NOMO-1 treated with dmso at 0.1 percent for 144 hours (cell line): ENCODE data around the gene ZNF768.

Experiments used
- DNase-seq: peaks from one replicate; lab custom pipeline; 2025; ENCODE audit not compliant: unreplicated experiment; lab: John Stamatoyannopoulos, UW

ZNF768 gene

GRCh38 chr16:30526137-30526822, at the start of gene ZNF768:
ZNF768 (minus strand) TSS chr16:30526566; CDS start chr16:30526413, 153 bp downstream.
- peak; percentile 44 for DNase-seq

- DNase-seq: no peak
Measured at GRCh38 chr16:30574678-30575077, 48.3 kb upstream of the ZNF768 start.

- peak; percentile 96 for DNase-seq
Measured at GRCh38 chr16:30571445-30572322, 45.3 kb upstream of the ZNF768 start, which contains the start of gene ZNF688. ZNF688 (minus strand) TSS chr16:30571714; CDS start chr16:30571629, 85 bp downstream.

DNA sequence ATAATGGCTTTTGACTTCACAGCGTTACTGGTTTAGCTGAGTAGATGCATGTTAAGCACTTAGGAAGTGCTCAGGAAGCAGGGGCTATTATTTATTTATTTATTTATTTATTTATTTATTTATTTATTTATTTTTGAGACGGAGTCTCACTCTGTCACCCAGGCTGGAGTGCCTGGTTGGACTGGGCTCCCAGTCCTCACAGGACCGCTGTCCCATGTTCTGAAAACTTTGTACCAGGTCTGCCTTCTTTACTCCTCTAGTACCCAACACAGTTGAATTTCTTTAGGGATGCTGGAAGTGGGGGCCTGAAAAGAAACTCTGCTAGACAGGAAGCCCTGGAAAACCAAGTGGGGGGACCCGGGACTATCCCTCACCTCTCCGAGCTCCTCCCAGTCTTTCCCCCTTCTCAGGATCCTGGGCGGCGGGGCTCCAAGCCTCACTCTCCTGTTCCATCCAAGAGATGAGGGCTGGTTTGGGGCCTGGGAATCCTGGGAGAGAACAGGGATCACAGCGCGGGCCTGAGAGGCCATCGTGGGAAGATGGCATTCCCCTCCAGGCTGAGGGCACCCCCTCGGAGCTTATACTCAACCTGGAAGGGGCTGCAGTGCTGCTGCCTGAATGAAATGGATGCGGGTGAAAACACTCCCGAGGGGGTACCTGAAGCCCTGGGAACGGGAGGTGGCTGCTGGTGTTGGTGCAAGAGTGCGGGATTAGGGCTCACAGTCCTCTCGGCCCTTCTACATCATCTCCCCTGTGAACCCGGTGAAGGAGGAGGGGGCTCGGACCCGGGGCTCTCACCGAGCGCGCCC, 44.5 kb upstream of the ZNF768 start:
- DNase-seq: no peak

GRCh38 chr16:30569746-30570635, 43.6 kb upstream of the ZNF768 start:
- no peak for DNase-seq

GRCh38 chr16:30569281-30569680, 42.9 kb upstream of the ZNF768 start:
- no peak for DNase-seq

DNA sequence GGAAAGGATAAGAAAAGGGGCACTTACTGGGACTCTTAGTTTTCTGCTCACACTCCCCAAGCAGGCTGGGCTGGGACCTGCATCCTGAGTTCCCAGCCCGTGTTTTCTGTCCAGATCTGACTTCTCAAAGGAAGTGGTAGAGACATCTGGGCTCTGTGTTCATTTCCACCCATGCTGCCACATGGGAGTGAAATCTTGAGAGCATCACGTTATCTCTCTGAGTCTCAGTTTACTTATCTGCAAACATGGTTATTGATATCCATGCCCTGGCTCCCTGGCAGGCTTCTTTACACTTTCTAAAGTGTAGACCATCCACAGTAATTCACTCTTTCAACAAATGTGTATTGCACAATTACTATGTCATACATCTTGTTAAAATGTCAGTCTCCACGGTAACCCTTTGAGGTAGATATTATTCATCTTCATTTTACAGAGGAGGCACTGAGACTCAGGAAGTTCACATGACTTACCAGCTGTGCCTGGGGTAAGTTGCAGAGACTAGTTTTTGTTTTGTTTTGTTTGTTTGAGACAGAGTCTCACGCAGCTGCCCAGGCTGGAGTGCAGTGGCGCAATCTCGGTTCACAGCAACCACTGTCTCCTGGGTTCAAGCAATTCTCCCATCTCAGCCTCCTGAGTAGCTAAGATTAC, 41.7 kb upstream of the ZNF768 start:
- DNase-seq: peak; percentile 85

- DNase-seq: no peak
Measured at GRCh38 chr16:30567160-30567990, 41.0 kb upstream of the ZNF768 start.

GRCh38 chr16:30566531-30566930, 40.2 kb upstream of the ZNF768 start:
- no peak for DNase-seq

DNA sequence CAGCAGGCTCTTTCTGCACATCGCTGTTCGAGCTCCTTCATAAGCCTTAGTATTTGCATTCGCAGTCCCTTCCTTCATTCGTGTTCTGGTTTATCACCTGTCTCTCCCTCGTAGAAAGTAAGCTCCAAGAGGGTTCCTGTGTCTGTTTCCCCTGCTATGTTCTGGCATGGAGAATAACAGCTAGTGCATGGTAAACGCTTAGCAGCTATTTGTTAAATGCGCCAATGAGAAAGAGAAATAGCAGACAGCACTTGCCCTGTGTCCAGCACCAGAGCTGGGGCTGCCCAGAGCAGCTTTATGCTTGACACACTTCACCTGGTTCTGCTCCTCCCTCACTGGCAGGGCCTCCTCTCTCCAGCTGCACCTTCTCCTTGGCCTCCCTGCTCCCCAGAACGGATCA, 39.6 kb upstream of the ZNF768 start:
- DNase-seq: no peak

DNA sequence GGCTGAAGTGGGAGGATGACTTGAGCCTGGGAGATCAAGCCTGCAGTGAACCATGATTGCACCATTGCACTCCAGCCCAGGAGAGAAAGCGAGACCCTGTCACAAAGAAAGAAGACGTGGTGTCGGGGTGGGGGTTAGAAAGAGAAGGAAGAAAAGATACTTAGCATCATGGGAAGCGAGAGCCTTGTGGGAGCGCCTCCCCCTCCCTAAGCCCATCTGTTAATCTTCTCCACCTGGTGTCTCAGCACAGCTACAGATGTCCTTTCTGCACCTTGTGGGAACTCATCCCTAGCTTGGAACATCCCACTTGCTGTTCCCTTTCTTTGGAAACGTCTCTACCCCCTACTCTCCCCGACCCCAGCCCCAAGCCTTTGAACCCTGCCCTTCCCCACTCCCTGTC, 39.2 kb upstream of the ZNF768 start:
- DNase-seq: no peak

DNA sequence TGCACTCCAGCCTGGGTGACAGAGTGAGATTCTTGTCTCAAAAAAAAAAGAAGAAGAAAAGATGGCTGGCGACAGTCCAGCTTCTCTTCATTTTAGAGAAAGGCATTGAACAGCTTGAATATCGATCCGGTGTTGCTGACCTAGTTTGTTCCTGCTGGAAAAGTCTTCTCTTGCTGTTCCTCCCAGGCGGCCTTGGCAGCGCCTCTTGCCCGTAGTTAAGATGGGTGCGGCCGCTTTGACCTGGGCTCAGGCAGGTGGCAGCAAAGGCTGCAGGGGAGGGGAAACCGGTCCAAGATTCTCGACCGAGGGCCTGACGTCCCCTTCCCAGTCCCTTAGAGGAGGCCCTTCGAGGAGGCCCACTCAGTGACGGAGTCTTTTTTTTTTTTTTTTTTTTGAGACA, 35.7 kb upstream of the ZNF768 start:
- DNase-seq: no peak

- no peak for DNase-seq
Measured at GRCh38 chr16:30561089-30561816, 34.9 kb upstream of the ZNF768 start.

DNA sequence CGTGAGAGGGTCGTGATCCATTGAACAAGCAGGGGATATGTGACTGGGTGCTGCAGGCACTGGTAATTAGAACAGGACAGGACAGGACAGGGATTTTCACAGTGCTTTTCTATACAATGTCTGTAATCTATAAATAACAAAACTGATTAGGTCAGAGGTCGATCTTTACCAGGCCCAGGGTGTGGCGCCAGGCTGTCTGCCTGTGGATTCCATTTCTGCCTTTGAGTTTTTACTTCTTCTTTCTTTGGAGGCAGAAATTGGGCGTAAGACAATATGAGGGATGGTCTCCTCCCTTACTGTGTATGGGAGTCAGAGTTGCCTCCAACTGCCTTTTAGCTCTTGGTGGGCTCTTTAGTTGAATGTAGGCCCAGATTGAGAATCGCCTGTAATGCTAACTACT, 33.3 kb upstream of the ZNF768 start:
- DNase-seq: peak; percentile 19

GRCh38 chr16:30558789-30559377, 32.5 kb upstream of the ZNF768 start:
- DNase-seq: no peak

DNA sequence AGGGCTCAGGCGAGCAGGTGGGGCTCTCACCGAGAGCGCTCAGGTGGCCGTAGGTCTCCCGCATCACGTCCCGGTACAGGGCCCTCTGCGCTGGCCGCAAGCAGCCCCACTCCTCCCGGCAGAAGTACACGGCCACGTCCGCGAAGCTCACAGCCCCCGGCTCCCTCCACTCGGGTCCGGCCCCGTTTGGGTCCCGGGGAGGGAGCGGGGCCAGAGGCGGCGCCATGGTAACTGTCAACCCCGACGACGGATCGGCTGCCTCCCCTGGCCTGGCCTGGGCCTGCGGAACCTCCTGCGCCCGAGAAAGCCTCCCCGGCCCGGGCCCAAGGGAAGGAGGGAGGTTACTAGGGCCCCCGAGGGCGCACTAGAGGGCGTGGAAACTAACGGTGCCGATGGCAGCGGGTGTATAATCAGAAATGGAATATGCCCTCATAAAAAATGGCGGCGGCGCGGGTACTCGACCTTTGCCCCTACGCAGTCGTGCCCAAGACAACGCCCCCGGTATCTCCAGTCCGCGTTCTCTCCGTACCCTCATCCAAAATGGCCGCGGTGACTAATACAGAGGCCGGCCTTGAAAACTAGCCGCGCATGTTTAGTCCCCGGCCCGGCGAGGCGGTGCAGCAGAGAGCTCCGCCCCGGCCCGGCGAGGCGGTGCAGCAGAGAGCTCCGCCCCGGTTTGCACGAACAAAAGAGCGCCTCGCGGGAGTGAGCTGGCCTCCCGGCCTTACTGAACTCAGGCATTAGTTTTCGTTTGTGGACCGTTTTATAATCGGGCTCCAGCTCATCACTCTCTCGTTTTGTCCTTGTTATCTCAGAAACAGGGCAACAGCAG, 31.8 kb upstream of the ZNF768 start, which contains the start of gene ZNF764:
ZNF764 (minus strand) TSS at position 418 of the 832 bp plus-strand sequence; CDS start at position 226, 192 bp downstream.
- peak; percentile 97 for DNase-seq

GRCh38 chr16:30557707-30557956, 31.3 kb upstream of the ZNF768 start:
- no peak for DNase-seq
